Pancreas (tissue), 10 donors: ENCODE data around the gene HS6ST2. TPM values are rescaled to one million over a fixed set of nuclear protein-coding genes. Genes with fewer than 3 reads are reported as not detected.

ENCODE experiments used
- ATAC-seq, 4 donors: fragments of 200-7000 bp; cut with Tn5 transposase; one replicate each; pipeline versions ENCODE4 v1.8.0 to v1.9.1; 2020; ENCODE audit warnings: mild to moderate bottlenecking in 4 of 4, moderate library complexity in 4 of 4
- DNase-seq, 6 donors: peaks; one replicate each; pipeline ENCODE4 v3.0.0-alpha.2; 2020
- FAIRE-seq: peaks from 2 replicates; lab custom pipeline; 2012; peaks lifted over from hg19 to GRCh38; lab: Jason Lieb, UNC
- H3K27ac ChIP-seq, 4 donors: fragments of 200-600 bp; sonication (generic); 1 replicate in 3 of 4; 2 replicates in 1 of 4; pipeline versions ENCODE4 v1.5.0 to v1.8.0; 2020
- H3K27me3 ChIP-seq, 4 donors: fragments of 200-600 bp; one replicate each; pipeline ENCODE4 v1.8.0; 2021
- H3K36me3 ChIP-seq, 3 donors: fragments of 200-600 bp; sonication (generic) in 1 of 3; one replicate each; pipeline versions ENCODE4 v1.5.0 to v1.8.0; 2020 to 2021
- H3K4me1 ChIP-seq, 3 donors: fragments of 200-600 bp; one replicate each; pipeline ENCODE4 v1.8.0; 2021
- H3K4me3 ChIP-seq, 4 donors: fragments of 200-600 bp; sonication (generic) in 2 of 4; one replicate each; pipeline versions ENCODE4 v1.5.0 to v1.8.0; 2020 to 2021
- H3K9me3 ChIP-seq, 4 donors: fragments of 200-600 bp; one replicate each; pipeline ENCODE4 v1.8.0; 2021
- WGBS, 2 donors: extraction: QIAGEN DNeasy Blood & Tissue Kit; methylation state at CpG; one replicate each; pipeline ENCODE4 v1.1.7; 2013; 5-methylcytosine and 5-hydroxymethylcytosine counted together
- intact Hi-C, 3 donors: fragments of 100-400 bp; cut with DNase I; formaldehyde crosslinking; loops; one replicate each; pipeline versions ENCODE4 v1.11.1 to v1.14.2; 2022
- polyA plus RNA-seq, 2 donors: library from polyadenylated mRNA; stranded (reverse); fragments of 200-250 nt; gene quantifications; one replicate each; pipeline ENCODE4 v1.2.3, GENCODE V29; 2013
- total RNA-seq, 6 donors: library from RNA; stranded (reverse); fragmentation: NEBNext Ultra II Directional in 4 of 6; extraction: Animal tissue kit (Norgen Biotek cat#: 25700) in 4 of 6; gene quantifications; one replicate each; pipeline versions ENCODE4 v1.2.1 to v1.2.4, GENCODE V29; 2021 to 2023
- TF ChIP-seq, protein P1 (sequence below), 4 donors: fragments of 200-600 bp; sonication (generic) in 3 of 4; IDR thresholded peaks; one replicate each; pipeline versions ENCODE4 v1.5.0 to v1.8.0; 2021; ENCODE audit warnings: antibody characterized with exemption in 4 of 4
- donor health status: healthy with polysubstance abuse.
- donor health status: DM: no; HTN: no; CAD: no; lungs with moderate emphysema.
- donor health status: DM: no; HTN: no; CAD: no.
- donor health status: control.
- donor health status: control.
- donor health status: Bipolar disorder and iron deficiency.
- donor health status: DM: yes; HTN: yes; CAD: no.
- donor health status: DM: no; HTN: no; CAD: no.
- donor health status: DM: no; HTN: no; CAD: no.
- donor health status: DM: yes; HTN: yes; CAD: no.

The HS6ST2 gene
- total and polyA plus RNA-seq, 8 donors = 0.72 to 5.9 (median 3.4) TPM

DNA sequence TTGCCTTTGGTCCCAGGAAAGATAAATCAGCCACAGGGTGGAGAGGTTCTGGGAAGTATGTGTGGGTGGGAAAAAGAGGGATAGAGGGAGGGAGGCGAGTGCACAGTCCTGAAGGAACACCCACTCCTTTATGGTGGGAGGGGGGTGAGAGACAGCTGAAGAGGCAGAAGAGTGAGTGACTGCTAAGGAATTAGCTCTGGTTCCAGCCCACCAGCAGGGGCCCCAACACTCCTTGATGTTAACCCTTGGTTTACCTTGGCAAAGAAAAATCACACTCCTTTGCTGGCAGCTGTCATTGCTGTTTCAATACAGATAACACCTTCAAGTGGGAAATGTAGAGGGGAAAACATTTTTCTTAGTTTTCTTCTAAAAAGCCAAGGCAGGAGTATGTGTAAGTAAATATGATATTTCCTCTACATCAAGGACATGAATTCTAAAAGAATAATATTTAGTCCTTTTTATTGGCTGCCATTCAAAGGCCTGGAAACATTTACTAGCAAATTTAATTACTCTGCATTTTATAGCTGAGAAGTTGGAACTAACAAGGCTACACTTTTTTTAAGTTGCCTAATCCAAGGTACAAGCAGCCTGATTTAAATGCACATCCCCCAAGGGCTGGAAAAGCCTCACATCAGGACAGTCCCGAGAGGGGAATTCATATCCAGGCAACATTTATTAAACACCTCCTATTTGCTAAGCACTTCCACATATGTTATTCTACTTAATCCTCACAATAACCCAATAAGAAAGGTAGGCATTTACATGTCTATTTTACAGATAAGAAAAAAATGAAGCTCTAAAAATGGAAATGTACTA is 81.7 kb downstream of the HS6ST2 start:
- Histone ChIP-seq H3K27me3 (peaks cover 0 to 3% (median 0%) of the 10 kb centered on the region in 4 donors), H3K9me3 (no peaks in the 10 kb centered on the region), H3K4me3 (no peak overlapping the region), H3K27ac (no peak overlapping the region), H3K36me3 (no peaks in the 10 kb centered on the region), H3K4me1 (peaks cover 0 to 3% (median 0%) of the 10 kb centered on the region in 3 donors)
- DNase-seq (no peak), FAIRE-seq (no peak), ATAC-seq (no peak)
- intact Hi-C loops = no loop called here
- TF ChIP-seq, protein P1, sequence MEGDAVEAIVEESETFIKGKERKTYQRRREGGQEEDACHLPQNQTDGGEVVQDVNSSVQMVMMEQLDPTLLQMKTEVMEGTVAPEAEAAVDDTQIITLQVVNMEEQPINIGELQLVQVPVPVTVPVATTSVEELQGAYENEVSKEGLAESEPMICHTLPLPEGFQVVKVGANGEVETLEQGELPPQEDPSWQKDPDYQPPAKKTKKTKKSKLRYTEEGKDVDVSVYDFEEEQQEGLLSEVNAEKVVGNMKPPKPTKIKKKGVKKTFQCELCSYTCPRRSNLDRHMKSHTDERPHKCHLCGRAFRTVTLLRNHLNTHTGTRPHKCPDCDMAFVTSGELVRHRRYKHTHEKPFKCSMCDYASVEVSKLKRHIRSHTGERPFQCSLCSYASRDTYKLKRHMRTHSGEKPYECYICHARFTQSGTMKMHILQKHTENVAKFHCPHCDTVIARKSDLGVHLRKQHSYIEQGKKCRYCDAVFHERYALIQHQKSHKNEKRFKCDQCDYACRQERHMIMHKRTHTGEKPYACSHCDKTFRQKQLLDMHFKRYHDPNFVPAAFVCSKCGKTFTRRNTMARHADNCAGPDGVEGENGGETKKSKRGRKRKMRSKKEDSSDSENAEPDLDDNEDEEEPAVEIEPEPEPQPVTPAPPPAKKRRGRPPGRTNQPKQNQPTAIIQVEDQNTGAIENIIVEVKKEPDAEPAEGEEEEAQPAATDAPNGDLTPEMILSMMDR (IDR thresholded peaks at IDR 0.05) = no peak
- 48 to 69% methylated on average over 2 of the region's 2 CpGs for WGBS, 2 donors

DNA sequence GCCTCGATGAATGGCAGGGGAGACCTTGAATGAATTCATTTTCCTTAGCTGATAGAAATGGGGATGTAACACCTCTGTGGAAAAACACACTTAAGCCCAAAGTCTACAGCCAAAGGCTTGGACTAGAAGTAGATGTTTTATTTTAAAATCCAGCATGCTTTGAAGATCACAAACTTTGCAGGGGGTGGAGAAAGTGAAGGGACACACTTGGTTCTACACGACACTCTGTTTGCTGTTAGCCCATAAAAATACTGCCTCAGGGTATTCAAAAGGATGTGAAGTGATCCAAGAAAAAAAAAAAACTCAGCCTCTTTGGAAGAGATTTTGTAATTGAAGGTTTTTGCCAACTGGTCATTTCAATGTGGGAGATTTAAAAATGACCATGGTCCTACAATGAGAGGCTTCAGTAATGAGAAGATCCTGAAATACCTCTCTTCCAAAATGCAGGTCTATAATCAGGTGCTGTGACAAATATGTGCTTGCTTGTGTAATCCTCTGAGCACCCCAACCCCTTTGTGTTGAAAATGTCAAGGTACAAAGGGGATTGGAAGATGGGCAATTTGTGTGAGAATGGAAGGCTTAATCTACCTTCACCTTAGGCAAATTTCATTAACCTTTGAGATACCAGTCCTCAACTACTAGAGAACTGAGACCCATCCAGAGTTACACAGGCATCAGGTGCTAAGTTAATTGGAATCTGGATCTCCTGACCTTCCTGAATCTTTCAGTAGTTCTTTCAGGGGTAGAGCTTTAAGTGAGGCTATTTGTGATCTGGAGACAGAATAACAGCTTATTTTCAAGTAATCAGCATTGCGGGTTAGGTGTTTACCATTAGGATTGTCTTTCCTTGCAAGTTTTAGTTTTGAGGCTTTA is 82.5 kb downstream of the HS6ST2 start:
- WGBS, 2 donors = 39 to 46% methylated on average over 3 of the region's 3 CpGs
- no peak for FAIRE-seq

DNA sequence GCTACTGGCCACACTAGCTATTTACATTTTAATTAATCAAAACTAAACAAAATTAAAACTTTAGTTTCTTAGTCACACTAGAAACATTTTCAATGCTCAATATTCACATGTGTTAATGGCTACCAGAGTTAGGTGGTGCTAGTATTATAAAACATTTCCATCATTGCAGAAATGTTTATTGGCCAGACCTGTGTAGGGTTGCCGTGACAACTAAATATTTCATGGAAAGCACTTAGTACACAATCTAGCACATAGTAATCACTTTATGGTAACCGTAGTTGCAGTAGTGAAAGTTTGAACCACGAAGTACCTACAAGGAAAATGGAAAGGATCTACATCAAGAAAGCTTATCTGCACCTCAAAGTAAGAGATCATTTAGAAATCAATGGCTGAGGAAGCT is 95.9 kb downstream of the HS6ST2 start:
- no peaks in the 10 kb centered on the region for H3K36me3 ChIP-seq
- ATAC-seq (no peak), FAIRE-seq (no peak), DNase-seq (no peak)
- 61 to 84% methylated on average over 3 of the region's 3 CpGs for WGBS, 2 donors
- no peak overlapping the region for H3K4me3 ChIP-seq
- intact Hi-C loops = no loop called here
- TF ChIP-seq, protein P1 (IDR thresholded peaks at IDR 0.05) = no peak
- H3K27me3 ChIP-seq = peaks cover 0 to 2% (median 0%) of the 10 kb centered on the region in 4 donors
- H3K4me1 ChIP-seq = no peaks in the 10 kb centered on the region
- H3K9me3 ChIP-seq = no peaks in the 10 kb centered on the region
- no peak overlapping the region for H3K27ac ChIP-seq

More for the DNA sequence above, 82.5 kb downstream of the HS6ST2 start:
- H3K4me3 ChIP-seq = no peak overlapping the region
- intact Hi-C loops = no loop called here
- H3K27me3 ChIP-seq = peaks cover 0 to 3% (median 0%) of the 10 kb centered on the region in 4 donors
- H3K4me1 ChIP-seq = peaks cover 0 to 3% (median 0%) of the 10 kb centered on the region in 3 donors
- DNase-seq (no peak), ATAC-seq (no peak)
- TF ChIP-seq, protein P1 (IDR thresholded peaks at IDR 0.05) = no peak
- no peak overlapping the region for H3K27ac ChIP-seq
- H3K36me3 ChIP-seq = no peaks in the 10 kb centered on the region
- H3K9me3 ChIP-seq = no peaks in the 10 kb centered on the region

DNA sequence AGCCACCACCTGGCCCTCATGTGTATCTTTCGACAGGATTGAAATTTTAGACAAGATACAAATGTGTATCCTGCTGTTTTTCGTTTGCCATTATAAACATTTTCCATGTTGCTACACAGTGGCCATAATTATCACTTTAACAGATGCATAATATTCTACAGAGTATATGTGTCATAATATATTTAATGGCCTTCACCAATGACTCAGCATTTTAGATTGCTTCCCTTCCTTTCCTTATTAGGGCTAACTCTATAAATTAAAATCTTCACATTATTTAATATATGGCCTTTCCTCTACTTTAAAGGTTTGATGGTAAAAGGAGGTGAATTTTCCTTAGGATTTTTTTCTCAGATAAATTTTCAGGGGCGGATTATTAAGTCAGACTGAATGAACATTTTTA is 97.4 kb downstream of the HS6ST2 start:
- H3K36me3 ChIP-seq = no peaks in the 10 kb centered on the region
- H3K4me3 ChIP-seq = no peak overlapping the region
- intact Hi-C loops = no loop called here
- no peak overlapping the region for H3K27ac ChIP-seq
- H3K27me3 ChIP-seq = peaks cover 0 to 5% (median 0%) of the 10 kb centered on the region in 4 donors
- 67 to 86% methylated on average over 3 of the region's 3 CpGs for WGBS, 2 donors
- DNase-seq (no peak), FAIRE-seq (no peak), ATAC-seq (no peak)
- no peaks in the 10 kb centered on the region for H3K9me3 ChIP-seq
- TF ChIP-seq, protein P1 (IDR thresholded peaks at IDR 0.05) = no peak
- H3K4me1 ChIP-seq = no peaks in the 10 kb centered on the region
